ENCODE results near the gene FAM177A1.

- TF ChIP-seq, protein P1, sequence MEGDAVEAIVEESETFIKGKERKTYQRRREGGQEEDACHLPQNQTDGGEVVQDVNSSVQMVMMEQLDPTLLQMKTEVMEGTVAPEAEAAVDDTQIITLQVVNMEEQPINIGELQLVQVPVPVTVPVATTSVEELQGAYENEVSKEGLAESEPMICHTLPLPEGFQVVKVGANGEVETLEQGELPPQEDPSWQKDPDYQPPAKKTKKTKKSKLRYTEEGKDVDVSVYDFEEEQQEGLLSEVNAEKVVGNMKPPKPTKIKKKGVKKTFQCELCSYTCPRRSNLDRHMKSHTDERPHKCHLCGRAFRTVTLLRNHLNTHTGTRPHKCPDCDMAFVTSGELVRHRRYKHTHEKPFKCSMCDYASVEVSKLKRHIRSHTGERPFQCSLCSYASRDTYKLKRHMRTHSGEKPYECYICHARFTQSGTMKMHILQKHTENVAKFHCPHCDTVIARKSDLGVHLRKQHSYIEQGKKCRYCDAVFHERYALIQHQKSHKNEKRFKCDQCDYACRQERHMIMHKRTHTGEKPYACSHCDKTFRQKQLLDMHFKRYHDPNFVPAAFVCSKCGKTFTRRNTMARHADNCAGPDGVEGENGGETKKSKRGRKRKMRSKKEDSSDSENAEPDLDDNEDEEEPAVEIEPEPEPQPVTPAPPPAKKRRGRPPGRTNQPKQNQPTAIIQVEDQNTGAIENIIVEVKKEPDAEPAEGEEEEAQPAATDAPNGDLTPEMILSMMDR (IDR thresholded peaks at IDR 0.05; ENCODE audit: poor library complexity, severe bottlenecking): no peak
- TF ChIP-seq EZH2 (IDR thresholded peaks at IDR 0.05; ENCODE audit: borderline replicate concordance, insufficient read depth, low read length, poor library complexity, severe bottlenecking) (no peak), REST (IDR thresholded peaks at IDR 0.05; ENCODE audit: borderline replicate concordance) (no peak), TAF1 (IDR thresholded peaks at IDR 0.05; ENCODE audit: low read depth) (no peak), EP300 (conservative IDR thresholded peaks at IDR 0.05; ENCODE audit: poor library complexity, severe bottlenecking) (no peak)
Observed at GRCh38 chr14:35050652-35051051, 4.6 kb downstream of the FAM177A1 start.

All from neural cell (in vitro differentiated cells).